ENCODE results near the gene SETBP1. TPM values are rescaled to one million over a fixed set of nuclear protein-coding genes. Genes with fewer than 3 reads are reported as not detected.
A peak's percentile ranks its signal among the peaks of the same experiment; 100 is the strongest.

SETBP1 gene
- total RNA-seq, 1 donor from 2014 or later: 80.0 TPM

DNA sequence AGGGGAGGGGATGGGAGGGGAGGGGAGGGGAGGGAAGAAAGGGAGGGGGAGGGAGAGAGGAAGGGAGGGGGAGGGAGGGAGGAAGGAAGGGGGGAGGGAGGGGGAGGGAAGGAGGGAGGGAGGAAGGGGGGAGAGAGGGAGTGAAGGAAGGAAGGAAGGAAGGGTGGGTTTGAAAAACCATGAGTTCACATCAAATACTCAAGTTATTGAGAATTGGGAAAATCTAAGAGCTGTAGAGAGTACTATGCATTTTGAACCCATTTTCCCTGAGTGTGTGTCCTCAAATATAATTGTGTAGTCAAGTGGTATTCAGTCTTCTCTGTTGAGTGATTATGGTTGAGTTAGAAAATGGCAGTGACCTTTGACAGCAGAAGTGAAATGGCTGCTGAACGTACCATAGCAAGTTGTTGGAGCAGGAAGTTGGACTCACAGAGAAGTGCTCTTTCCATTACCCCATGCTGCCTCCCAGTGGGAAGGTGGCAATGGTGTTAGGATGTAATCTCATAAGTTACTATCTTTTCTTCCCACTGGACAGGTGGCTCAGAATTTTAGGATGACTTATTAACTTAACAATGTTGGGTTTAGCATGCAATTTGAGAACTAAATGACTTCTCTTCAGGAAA is 214.6 kb downstream of the SETBP1 start:
- TF ChIP-seq, protein P1, sequence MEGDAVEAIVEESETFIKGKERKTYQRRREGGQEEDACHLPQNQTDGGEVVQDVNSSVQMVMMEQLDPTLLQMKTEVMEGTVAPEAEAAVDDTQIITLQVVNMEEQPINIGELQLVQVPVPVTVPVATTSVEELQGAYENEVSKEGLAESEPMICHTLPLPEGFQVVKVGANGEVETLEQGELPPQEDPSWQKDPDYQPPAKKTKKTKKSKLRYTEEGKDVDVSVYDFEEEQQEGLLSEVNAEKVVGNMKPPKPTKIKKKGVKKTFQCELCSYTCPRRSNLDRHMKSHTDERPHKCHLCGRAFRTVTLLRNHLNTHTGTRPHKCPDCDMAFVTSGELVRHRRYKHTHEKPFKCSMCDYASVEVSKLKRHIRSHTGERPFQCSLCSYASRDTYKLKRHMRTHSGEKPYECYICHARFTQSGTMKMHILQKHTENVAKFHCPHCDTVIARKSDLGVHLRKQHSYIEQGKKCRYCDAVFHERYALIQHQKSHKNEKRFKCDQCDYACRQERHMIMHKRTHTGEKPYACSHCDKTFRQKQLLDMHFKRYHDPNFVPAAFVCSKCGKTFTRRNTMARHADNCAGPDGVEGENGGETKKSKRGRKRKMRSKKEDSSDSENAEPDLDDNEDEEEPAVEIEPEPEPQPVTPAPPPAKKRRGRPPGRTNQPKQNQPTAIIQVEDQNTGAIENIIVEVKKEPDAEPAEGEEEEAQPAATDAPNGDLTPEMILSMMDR (IDR thresholded peaks at IDR 0.05): peak; percentile 32
- DNase-seq (ENCODE audit: extremely low spot score, unreplicated experiment): no peak
- no peak overlapping the region for H3K27ac Mint-ChIP-seq (ENCODE audit: unreplicated experiment)
- peaks cover 34% of the 10 kb centered on the region for H3K4me1 Mint-ChIP-seq (ENCODE audit: unreplicated experiment)
- H3K4me3 Mint-ChIP-seq (ENCODE audit: unreplicated experiment): no peak overlapping the region
- no peaks in the 10 kb centered on the region for H3K27me3 Mint-ChIP-seq (ENCODE audit: unreplicated experiment)
- peaks cover 23% of the 10 kb centered on the region for H3K36me3 Mint-ChIP-seq (ENCODE audit: unreplicated experiment)
- H3K9me3 Mint-ChIP-seq (ENCODE audit: unreplicated experiment): peaks cover 13% of the 10 kb centered on the region

DNA sequence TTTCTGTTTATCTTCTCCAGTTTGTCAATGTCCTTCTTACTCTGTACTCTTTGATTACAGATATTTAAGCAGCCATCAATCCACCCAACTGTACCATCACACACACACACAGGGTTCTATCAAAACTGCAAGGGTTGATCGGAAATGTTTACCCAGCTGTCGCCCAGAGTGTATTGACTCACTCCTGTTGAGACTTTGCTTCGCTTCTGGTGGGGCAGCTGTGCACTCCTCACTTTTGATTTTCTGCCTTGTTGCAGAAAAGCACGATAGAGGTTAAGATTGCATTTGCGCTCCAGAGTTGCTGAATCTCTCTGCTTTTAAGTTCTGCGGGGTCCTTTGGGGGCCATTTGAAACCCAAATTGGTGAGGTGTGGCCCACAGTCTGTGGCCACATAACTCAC is 216.2 kb downstream of the SETBP1 start:
- H3K27ac Mint-ChIP-seq (ENCODE audit: unreplicated experiment): no peak overlapping the region
- peaks cover under 1% of the 10 kb centered on the region for H3K9me3 Mint-ChIP-seq (ENCODE audit: unreplicated experiment)
- peaks cover 47% of the 10 kb centered on the region for H3K4me1 Mint-ChIP-seq (ENCODE audit: unreplicated experiment)
- H3K36me3 Mint-ChIP-seq (ENCODE audit: unreplicated experiment): peaks cover 12% of the 10 kb centered on the region
- TF ChIP-seq, protein P1 (IDR thresholded peaks at IDR 0.05): no peak
- no peak overlapping the region for H3K4me3 Mint-ChIP-seq (ENCODE audit: unreplicated experiment)
- no peaks in the 10 kb centered on the region for H3K27me3 Mint-ChIP-seq (ENCODE audit: unreplicated experiment)
- DNase-seq (ENCODE audit: extremely low spot score, unreplicated experiment): no peak

DNA sequence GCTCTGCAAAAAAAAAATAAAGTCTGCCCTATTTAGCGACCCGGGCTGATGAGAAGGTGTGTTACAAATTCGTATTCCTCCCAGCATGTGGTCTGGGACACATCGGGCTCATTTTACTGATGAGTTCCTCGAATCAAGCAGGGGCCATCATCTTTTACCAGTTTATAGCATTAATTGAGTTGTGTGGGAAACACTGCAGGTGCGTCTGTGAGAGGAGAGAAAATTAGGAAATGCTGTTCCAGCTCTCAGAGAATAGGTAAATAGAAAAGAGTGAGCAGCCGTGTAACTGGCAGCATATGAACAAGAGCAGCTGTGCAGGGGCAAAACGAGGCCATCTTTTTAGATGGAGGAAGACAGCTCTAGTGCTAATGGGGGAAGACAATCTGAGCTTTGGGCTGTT is 216.7 kb downstream of the SETBP1 start:
- no peak overlapping the region for H3K27ac Mint-ChIP-seq (ENCODE audit: unreplicated experiment)

DNA sequence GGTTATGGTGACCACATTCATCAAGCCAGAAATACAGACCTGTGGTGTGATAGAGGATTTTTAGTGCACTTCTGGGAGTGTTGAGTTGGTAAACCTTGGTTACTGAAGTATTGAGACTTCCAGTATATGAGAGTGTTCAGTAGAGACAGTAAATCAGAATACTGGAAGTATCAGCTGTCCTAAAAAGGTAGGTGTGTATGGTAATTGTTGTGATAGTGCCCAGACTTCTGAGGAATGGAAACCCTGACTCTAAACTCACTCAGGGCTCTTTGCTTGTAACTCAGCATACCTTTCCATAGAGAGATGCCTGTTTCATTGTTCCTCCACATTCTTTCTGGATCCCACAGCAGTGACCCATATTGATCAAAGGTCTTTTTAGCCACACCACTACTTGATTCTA is 217.1 kb downstream of the SETBP1 start:
- Mint-ChIP-seq H3K27ac (ENCODE audit: unreplicated experiment) (no peak overlapping the region), H3K9me3 (ENCODE audit: unreplicated experiment) (no peaks in the 10 kb centered on the region)

More for the DNA sequence above, 216.7 kb downstream of the SETBP1 start:
- TF ChIP-seq, protein P1 (IDR thresholded peaks at IDR 0.05): no peak
- H3K4me1 Mint-ChIP-seq (ENCODE audit: unreplicated experiment): peaks cover 47% of the 10 kb centered on the region
- no peak for DNase-seq (ENCODE audit: extremely low spot score, unreplicated experiment)
- no peaks in the 10 kb centered on the region for H3K27me3 Mint-ChIP-seq (ENCODE audit: unreplicated experiment)
- H3K4me3 Mint-ChIP-seq (ENCODE audit: unreplicated experiment): no peak overlapping the region
- no peaks in the 10 kb centered on the region for H3K9me3 Mint-ChIP-seq (ENCODE audit: unreplicated experiment)
- H3K36me3 Mint-ChIP-seq (ENCODE audit: unreplicated experiment): peaks cover 11% of the 10 kb centered on the region

DNA sequence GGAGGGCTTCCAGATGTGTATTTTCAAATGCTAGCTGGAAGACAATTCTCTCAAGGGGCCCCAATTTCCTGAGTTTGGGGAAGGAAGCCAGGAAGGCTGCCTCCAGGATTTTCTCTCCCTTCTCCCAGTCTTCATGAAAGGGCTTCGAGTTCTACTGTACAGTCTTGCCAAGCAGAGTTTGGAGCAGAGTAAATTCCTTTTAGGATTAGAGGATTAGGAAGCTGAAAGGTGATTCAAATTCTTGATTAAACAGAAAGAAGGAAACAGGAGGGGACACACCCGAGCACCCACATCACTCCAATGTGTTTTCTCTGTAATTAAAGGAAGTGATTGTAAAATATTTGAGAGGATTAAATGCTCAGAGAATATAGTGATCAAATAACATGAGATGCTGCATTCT is 217.8 kb downstream of the SETBP1 start:
- TF ChIP-seq, protein P1 (IDR thresholded peaks at IDR 0.05): no peak
- Mint-ChIP-seq H3K27ac (ENCODE audit: unreplicated experiment) (no peak overlapping the region), H3K4me3 (ENCODE audit: unreplicated experiment) (no peak overlapping the region), H3K27me3 (ENCODE audit: unreplicated experiment) (no peaks in the 10 kb centered on the region), H3K4me1 (ENCODE audit: unreplicated experiment) (peaks cover 45% of the 10 kb centered on the region), H3K36me3 (ENCODE audit: unreplicated experiment) (peaks cover 15% of the 10 kb centered on the region), H3K9me3 (ENCODE audit: unreplicated experiment) (no peaks in the 10 kb centered on the region)
- DNase-seq (ENCODE audit: extremely low spot score, unreplicated experiment): no peak

More for the DNA sequence above, 217.1 kb downstream of the SETBP1 start:
- TF ChIP-seq, protein P1 (IDR thresholded peaks at IDR 0.05): no peak
- DNase-seq (ENCODE audit: extremely low spot score, unreplicated experiment): no peak
- Mint-ChIP-seq H3K36me3 (ENCODE audit: unreplicated experiment) (peaks cover 9% of the 10 kb centered on the region), H3K4me1 (ENCODE audit: unreplicated experiment) (peaks cover 47% of the 10 kb centered on the region), H3K27me3 (ENCODE audit: unreplicated experiment) (no peaks in the 10 kb centered on the region), H3K4me3 (ENCODE audit: unreplicated experiment) (no peak overlapping the region)
